IPS-15b (cell line): ENCODE results near the gene PPP5C.

ENCODE experiments used
- H3K27me3 ChIP-seq: one replicate; pipeline ENCODE4 v1.6.1; 2013; ENCODE audit warnings: low read length; ENCODE audit not compliant: control insufficient read depth, insufficient read depth
- H3K36me3 ChIP-seq: one replicate; pipeline ENCODE4 v1.6.1; 2013; ENCODE audit warnings: low read length; ENCODE audit not compliant: control insufficient read depth, insufficient read depth
- H3K4me1 ChIP-seq: one replicate; pipeline ENCODE4 v1.6.1; 2013; ENCODE audit warnings: mild to moderate bottlenecking, low read length; ENCODE audit not compliant: control insufficient read depth, insufficient read depth
- H3K4me3 ChIP-seq: one replicate; pipeline ENCODE4 v1.5.1; 2013; ENCODE audit warnings: low read depth, low read length
- H3K9ac ChIP-seq: one replicate; pipeline ENCODE4 v1.6.1; 2013; ENCODE audit warnings: low read depth, mild to moderate bottlenecking, low read length
- H3K9me3 ChIP-seq: one replicate; pipeline ENCODE4 v1.6.1; 2013; ENCODE audit warnings: mild to moderate bottlenecking, low read length; ENCODE audit not compliant: control insufficient read depth, insufficient read depth

PPP5C gene

DNA sequence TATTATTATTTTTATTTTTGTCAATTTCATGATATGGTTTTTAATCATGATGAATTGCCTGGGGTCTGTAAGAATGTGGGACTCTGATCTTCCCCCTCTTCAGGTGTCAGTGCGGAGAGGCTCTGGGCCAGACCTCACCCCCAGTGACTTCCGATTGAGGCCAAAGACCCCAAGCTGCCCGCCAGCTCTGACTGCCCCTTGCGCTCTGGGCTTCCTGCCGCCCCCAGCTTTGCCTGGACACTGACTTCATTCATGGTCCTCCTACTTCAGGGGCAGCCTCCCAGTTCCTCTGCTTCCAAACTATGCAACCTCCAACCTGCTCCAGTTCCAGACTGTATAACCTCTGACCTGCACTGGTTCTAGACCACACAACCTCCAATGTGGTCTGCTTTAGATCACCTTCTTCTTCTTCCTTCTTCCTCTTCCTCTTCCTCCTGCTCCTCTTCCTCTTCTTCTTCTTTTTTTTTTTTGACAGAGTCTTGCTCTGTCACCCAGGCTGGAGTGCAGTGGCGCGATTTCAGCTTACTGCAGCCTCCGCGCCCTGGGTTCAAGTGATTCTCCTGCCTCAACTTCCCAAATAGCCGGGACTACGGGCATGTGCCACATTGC is 6.7 kb upstream of the PPP5C start:
- H3K36me3 ChIP-seq: peaks cover 4% of the 10 kb centered on the region
- no peak overlapping the region for H3K4me3 ChIP-seq
- H3K9me3 ChIP-seq: no peaks in the 10 kb centered on the region
- no peaks in the 10 kb centered on the region for H3K4me1 ChIP-seq
- H3K27me3 ChIP-seq: no peaks in the 10 kb centered on the region
- no peak overlapping the region for H3K9ac ChIP-seq

DNA sequence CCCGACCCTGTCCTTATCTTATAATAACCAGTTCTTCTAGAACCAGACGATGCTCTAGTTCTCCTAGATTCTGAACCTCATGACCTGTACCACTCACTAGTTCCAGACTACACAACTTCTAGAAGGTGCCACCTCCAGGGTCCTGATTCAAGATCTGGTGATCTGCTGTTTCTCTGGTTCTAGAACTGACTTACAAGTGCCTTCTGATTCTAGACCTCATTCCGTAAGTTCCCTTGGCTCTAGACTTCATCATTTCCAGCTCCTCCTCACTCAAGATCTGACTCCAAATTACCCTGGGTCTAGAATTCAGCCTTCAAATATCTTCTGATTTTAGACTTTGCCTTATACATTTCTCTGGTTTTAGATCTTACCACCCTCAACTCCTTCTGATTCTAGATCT is 5.0 kb upstream of the PPP5C start:
- H3K27me3 ChIP-seq: no peaks in the 10 kb centered on the region

DNA sequence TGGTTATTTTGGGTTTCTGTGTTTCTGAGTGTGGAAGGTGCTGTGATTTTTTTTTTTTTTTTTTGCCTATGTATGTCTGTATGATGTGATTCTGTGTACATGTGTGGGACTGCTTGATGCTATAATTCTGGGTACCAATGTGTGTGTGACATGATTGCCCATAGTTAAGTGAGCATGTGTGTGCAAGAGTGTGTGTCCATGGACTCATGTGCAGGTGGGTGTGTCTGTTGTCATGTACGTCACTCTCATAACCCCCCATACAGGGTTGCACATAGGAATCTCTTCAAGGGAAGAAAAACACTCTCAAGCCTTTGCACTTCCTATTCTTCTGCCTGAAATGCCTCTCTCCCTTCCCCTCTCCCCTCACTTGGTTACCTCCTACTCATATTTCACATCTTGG is 2.5 kb upstream of the PPP5C start:
- Histone ChIP-seq H3K9ac (no peak overlapping the region), H3K4me3 (no peak overlapping the region), H3K27me3 (no peaks in the 10 kb centered on the region), H3K4me1 (peaks cover 2% of the 10 kb centered on the region), H3K9me3 (no peaks in the 10 kb centered on the region), H3K36me3 (no peaks in the 10 kb centered on the region)

More for the DNA sequence above, 5.0 kb upstream of the PPP5C start:
- no peaks in the 10 kb centered on the region for H3K4me1 ChIP-seq
- H3K4me3 ChIP-seq: no peak overlapping the region
- no peak overlapping the region for H3K9ac ChIP-seq
- peaks cover 4% of the 10 kb centered on the region for H3K36me3 ChIP-seq
- no peaks in the 10 kb centered on the region for H3K9me3 ChIP-seq

DNA sequence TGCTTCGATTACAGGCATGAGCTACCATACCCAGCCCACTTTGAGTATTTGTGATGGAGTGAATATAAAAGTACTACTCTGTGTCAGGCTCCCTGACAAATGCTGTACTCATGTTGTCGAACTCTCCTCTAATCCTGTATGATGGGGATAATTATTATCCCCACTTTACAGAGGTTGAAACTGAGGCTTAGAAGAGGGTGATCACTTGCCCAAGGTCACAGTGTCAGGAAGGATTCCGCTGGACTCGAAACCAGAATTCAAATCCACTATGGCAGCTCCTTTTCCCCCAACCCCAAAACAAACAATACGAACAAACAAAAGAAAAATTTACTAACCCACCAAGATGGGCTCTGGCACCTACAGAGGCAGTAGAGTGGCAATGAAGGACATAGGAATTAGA is 1.7 kb upstream of the PPP5C start:
- Histone ChIP-seq H3K36me3 (no peaks in the 10 kb centered on the region), H3K9ac (no peak overlapping the region), H3K4me3 (no peak overlapping the region), H3K9me3 (no peaks in the 10 kb centered on the region), H3K27me3 (no peaks in the 10 kb centered on the region), H3K4me1 (peaks cover 2% of the 10 kb centered on the region)

DNA sequence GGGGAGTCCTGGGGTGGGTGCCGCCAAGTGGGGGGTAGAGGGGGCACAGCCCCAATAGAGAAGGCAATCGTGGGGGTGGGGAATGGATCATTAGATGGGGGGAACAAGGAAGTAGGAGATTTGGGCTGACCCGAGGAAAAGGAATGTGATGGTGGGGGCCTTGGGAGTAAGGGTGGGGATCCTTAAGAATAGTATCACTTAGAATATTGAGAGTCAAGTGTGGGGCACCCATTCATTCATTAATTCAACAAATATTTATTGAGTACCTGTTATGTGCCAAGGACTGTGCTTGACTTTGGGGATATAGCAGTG is 641 bp downstream of the PPP5C start:
- Histone ChIP-seq H3K9ac (no peak overlapping the region), H3K4me1 (peaks cover 2% of the 10 kb centered on the region), H3K9me3 (no peaks in the 10 kb centered on the region), H3K4me3 (peak overlapping the region; percentile 81), H3K36me3 (peaks cover 4% of the 10 kb centered on the region), H3K27me3 (no peaks in the 10 kb centered on the region)

DNA sequence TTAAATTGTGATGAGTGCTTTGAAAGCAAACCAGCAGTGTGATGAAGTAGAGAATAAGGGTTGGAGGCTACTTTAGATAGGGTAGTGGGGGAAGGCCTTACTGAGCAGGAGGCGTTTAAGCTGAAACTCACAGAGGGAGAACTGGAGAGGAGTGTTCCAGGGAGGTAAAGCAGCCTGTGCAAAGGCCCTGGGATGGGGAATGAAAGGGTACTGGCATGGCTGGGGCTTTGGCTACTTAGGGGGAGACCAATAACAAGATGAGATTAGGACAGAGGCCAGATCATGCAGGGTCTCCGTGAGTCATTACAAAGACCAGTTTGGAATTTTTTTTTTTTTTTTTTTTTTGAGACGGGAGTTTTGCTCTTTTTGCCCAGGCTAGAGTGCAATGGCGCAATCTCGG is 1.1 kb downstream of the PPP5C start:
- Histone ChIP-seq H3K9ac (no peak overlapping the region), H3K4me3 (peak overlapping the region; percentile 81), H3K4me1 (peaks cover 2% of the 10 kb centered on the region)

DNA sequence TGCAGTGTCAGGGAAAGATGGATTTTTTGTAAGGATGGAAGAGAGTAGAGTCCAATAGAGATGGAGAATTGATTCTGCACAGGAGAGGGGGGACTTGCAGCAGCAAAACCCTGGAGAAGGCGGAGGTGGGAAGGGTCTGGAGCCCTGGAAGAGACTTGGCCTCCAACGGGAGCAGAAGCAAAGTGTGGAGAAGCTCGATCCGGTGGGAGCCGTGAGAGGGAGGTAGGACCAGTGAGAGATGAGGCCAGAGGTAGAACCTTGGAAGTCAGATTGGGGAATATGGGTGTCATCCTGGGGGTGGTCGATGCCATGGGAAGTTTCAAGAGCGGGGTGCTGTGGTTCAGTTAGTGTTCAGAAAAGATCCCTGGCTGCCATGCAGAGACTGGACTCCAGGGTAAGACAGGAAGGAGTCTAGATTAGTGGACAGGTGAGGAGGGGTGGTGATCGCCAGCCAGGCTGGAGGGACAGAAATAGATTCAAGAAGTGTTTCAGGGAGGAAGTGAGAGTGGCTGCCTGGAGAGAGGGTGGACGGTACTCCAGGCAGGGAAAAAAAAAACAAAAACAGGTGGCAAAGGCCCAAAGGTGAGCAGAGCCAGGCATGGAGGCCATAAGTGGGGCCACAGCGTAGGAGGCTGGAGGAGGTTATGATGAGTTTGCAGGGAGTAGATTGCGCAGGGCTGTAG is 2.6 kb downstream of the PPP5C start:
- no peak overlapping the region for H3K4me3 ChIP-seq
- no peaks in the 10 kb centered on the region for H3K27me3 ChIP-seq
- H3K9me3 ChIP-seq: no peaks in the 10 kb centered on the region
- peaks cover 14% of the 10 kb centered on the region for H3K36me3 ChIP-seq
- H3K9ac ChIP-seq: no peak overlapping the region
- peaks cover 2% of the 10 kb centered on the region for H3K4me1 ChIP-seq

More for the DNA sequence above, 1.1 kb downstream of the PPP5C start:
- Histone ChIP-seq H3K9me3 (no peaks in the 10 kb centered on the region), H3K27me3 (no peaks in the 10 kb centered on the region), H3K36me3 (peaks cover 4% of the 10 kb centered on the region)

DNA sequence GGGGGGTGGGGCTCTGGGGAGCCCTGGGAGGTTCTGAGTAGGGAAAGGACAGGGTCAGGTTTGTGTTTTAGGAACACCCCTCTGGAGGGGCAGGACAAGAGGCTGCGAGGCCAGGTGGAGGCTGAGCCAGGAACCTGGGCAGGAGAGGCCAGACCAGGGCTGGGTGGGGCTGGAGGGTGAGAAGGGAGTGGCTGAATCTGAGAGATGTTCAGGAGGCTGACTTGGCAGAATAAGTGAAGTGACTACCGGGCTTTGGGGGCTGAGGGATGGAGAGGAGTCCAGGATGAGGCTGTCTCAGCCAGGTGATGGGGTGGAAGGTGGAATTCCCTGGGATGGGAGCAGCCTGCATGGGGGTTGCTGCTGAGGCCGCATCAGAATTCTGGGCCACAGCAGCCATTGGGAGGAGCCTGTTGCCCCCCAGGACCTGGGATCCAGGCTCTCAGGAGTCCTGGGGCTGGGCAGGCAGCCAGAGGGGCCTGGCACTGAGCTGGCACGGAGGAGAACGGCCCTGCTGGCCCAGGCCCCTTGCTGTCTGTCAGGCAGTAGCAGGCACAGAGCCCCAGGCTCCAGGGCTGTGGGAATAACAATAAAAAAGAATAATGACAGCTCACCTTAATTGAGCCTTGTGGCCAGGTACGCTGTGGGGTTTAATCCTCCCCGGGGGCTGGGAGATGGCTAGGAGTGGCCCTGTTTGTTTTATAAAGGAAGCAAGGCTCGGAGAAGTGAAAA is 3.3 kb downstream of the PPP5C start:
- no peak overlapping the region for H3K4me3 ChIP-seq
- no peaks in the 10 kb centered on the region for H3K9me3 ChIP-seq
- H3K36me3 ChIP-seq: peaks cover 21% of the 10 kb centered on the region
- no peaks in the 10 kb centered on the region for H3K27me3 ChIP-seq
- H3K4me1 ChIP-seq: peaks cover 2% of the 10 kb centered on the region
- no peak overlapping the region for H3K9ac ChIP-seq

DNA sequence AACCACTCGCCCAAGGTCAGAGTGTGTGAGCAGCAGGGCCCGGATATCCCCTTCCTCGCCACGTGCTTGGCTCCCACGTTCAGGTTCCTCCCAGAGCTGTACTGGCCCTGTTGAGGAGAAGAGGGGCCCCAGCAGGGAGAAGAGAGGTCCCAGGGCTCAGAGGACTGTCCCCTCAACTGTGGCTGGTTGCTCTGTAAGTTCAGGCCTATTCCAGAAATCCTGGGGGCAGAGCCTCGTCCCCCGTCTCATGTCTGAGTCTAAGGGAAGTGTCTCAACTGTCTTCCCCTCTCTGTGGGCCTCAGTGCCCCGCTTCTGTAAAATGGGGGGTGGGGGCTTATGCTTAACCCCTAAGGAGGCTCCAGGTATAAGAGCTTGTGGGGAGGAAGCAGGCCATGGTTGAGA is 3.9 kb downstream of the PPP5C start:
- no peaks in the 10 kb centered on the region for H3K27me3 ChIP-seq
- H3K9ac ChIP-seq: no peak overlapping the region
- H3K4me1 ChIP-seq: peaks cover 2% of the 10 kb centered on the region
- no peak overlapping the region for H3K4me3 ChIP-seq
- no peaks in the 10 kb centered on the region for H3K9me3 ChIP-seq
- peaks cover 27% of the 10 kb centered on the region for H3K36me3 ChIP-seq

DNA sequence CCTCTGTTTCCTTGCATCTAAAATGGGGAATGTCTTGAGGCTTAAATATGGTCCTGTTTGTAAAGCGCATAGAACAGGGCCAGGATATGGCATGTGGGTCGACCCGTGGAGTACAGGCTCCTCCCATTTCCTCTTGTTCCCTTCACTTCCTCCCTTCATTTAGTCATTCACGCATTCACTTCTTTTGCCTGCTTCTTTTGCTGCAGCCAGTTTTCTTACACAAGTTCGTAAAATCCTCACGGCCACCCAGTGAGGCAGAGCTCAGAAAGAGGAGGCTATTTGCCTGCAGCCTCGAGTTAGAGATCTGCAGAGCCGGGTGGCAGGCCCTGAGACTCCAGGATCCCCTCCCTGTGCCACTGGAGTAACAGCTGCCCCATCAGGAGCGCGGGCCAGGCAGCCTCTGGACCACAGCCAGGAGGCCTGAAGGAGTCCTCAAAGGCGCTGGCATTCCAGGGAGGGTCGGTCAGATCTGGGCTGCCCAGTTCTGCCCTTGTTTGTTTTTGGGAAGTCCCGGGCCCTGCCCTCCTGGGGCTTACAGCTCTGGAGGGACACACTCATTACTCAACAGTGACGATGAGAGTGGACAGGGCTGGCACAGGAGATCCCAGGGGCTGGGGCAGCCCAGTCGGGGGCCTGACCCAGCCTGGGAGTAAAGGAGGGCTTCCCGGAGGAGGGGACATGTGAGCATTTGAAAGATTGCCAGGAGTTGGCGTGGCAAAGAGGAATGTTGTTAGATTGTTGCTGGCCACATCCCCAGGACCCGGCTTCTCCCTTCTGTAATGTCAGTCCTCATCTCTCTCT is 4.6 kb downstream of the PPP5C start:
- no peaks in the 10 kb centered on the region for H3K9me3 ChIP-seq
- peaks cover 32% of the 10 kb centered on the region for H3K36me3 ChIP-seq
- no peak overlapping the region for H3K9ac ChIP-seq
- H3K4me3 ChIP-seq: no peak overlapping the region
- peaks cover 2% of the 10 kb centered on the region for H3K4me1 ChIP-seq
- no peaks in the 10 kb centered on the region for H3K27me3 ChIP-seq

DNA sequence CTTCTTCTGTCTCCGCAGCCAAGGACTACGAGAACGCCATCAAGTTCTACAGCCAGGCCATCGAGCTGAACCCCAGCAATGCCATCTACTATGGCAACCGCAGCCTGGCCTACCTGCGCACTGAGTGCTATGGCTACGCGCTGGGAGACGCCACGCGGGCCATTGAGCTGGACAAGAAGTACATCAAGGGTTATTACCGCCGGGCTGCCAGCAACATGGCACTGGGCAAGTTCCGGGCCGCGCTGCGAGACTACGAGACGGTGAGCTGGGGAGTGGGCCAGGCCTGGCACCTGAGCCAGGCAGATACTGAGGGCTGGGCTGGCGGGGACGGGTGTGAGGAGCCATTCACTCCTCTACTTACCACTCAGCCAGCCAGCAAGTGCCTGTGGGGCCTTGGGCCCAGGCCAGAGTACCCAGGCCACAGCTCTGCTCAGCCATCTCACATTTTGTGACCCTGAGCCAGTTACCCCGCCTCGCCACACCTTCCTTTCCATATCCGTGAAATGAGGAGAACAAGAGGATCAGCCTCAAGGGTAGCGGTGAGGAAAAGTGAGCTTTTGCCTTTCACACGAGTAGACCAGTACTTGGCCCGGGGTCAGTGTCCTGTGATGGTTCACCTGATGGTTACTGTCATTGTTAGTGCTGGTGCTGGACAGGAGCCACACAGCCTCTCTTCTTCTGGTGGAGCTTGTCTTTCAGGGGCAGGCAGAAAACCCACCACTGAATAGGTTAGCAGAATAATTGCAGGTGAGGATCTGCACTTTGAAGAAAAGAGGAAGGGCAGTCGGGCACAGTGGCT is 7.0 kb downstream of the PPP5C start:
- Histone ChIP-seq H3K4me1 (no peaks in the 10 kb centered on the region), H3K9ac (no peak overlapping the region), H3K4me3 (no peak overlapping the region), H3K36me3 (peaks cover 41% of the 10 kb centered on the region), H3K9me3 (no peaks in the 10 kb centered on the region), H3K27me3 (no peaks in the 10 kb centered on the region)
